Measurements from ENCODE around the gene ARF1.

Gene ARF1

DNA sequence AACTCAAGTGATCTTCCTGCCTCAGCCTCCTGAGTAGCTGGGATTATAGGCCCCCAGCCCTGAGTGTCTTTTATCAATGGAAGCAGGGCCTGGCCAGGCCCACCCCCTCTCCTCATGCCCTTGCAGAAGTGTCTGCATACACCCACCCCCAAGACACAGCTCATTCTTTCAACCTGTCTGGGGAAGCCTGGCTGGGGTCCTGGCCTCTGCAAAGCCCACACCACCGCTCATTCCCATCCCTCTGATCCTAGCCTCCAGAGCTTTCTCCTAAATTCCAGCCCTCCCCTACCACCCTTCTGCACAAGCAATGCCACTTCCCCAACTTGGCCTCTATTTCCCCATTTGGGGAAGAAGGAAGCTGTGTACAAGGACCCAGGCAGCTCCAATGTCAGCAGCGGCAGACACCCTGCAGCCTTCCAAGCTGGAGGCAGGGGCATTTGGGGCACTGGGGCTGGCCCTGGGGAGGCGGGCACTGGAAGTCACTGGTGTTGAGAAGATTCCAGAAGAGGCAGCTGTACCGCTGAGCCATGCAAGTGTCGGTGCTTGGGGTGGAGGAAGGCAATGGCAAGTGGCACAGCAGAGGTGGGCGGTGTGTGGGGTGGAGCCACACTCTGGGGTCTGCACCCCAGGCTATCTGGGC lies 33.7 kb upstream of the ARF1 start:
- Histone ChIP-seq H3K9me3 (ENCODE audit: insufficient read depth, low read length) (no peaks in the 10 kb centered on the region), H3K36me3 (ENCODE audit: low read length) (no peaks in the 10 kb centered on the region), H3K4me2 (ENCODE audit: low read depth, low read length, poor library complexity, severe bottlenecking) (no peak overlapping the region), H3K27ac (ENCODE audit: low read depth, low read length) (no peak overlapping the region), H3K9ac (ENCODE audit: low read length) (no peak overlapping the region), H3K79me2 (ENCODE audit: insufficient read depth, low read length) (no peaks in the 10 kb centered on the region), H3K27me3 (ENCODE audit: low read length) (no peaks in the 10 kb centered on the region), H3K9me2 (replicated peaks; ENCODE audit: insufficient read depth, low read length) (no peaks in the 10 kb centered on the region), H2AFZ (ENCODE audit: low read depth, low read length, severe bottlenecking) (no peak overlapping the region), H3F3A (ENCODE audit: insufficient read depth) (no peaks in the 10 kb centered on the region), H4K20me1 (ENCODE audit: low read depth, low read length) (no peaks in the 10 kb centered on the region), H3K4me3 (ENCODE audit: insufficient read depth, low read length, poor library complexity, severe bottlenecking) (no peak overlapping the region)
- TF ChIP-seq CTCF (IDR thresholded peaks at IDR 0.05; ENCODE audit: insufficient read depth, low read length, poor library complexity, severe bottlenecking), result no peak
- TF ChIP-seq EZH2phosphoT487 (conservative IDR thresholded peaks at IDR 0.05; ENCODE audit: low read length), result no peak

- Histone ChIP-seq H3K36me3 (ENCODE audit: low read length) (no peaks in the 10 kb centered on the region), H3K9me3 (ENCODE audit: insufficient read depth, low read length) (no peaks in the 10 kb centered on the region), H4K20me1 (ENCODE audit: low read depth, low read length) (no peaks in the 10 kb centered on the region), H3K79me2 (ENCODE audit: insufficient read depth, low read length) (no peaks in the 10 kb centered on the region), H2AFZ (ENCODE audit: low read depth, low read length, severe bottlenecking) (no peak overlapping the region), H3F3A (ENCODE audit: insufficient read depth) (no peaks in the 10 kb centered on the region), H3K4me3 (ENCODE audit: insufficient read depth, low read length, poor library complexity, severe bottlenecking) (no peak overlapping the region), H3K4me2 (ENCODE audit: low read depth, low read length, poor library complexity, severe bottlenecking) (no peak overlapping the region), H3K9me2 (replicated peaks; ENCODE audit: insufficient read depth, low read length) (no peaks in the 10 kb centered on the region), H3K27ac (ENCODE audit: low read depth, low read length) (no peak overlapping the region), H3K9ac (ENCODE audit: low read length) (no peak overlapping the region), H3K27me3 (ENCODE audit: low read length) (no peaks in the 10 kb centered on the region)
- no peak for TF ChIP-seq CTCF (IDR thresholded peaks at IDR 0.05; ENCODE audit: insufficient read depth, low read length, poor library complexity, severe bottlenecking)
- TF ChIP-seq EZH2phosphoT487 (conservative IDR thresholded peaks at IDR 0.05; ENCODE audit: low read length), result no peak
These were observed 31.8 kb upstream of the ARF1 start for GRCh38 chr1:228050571-228051231.

DNA sequence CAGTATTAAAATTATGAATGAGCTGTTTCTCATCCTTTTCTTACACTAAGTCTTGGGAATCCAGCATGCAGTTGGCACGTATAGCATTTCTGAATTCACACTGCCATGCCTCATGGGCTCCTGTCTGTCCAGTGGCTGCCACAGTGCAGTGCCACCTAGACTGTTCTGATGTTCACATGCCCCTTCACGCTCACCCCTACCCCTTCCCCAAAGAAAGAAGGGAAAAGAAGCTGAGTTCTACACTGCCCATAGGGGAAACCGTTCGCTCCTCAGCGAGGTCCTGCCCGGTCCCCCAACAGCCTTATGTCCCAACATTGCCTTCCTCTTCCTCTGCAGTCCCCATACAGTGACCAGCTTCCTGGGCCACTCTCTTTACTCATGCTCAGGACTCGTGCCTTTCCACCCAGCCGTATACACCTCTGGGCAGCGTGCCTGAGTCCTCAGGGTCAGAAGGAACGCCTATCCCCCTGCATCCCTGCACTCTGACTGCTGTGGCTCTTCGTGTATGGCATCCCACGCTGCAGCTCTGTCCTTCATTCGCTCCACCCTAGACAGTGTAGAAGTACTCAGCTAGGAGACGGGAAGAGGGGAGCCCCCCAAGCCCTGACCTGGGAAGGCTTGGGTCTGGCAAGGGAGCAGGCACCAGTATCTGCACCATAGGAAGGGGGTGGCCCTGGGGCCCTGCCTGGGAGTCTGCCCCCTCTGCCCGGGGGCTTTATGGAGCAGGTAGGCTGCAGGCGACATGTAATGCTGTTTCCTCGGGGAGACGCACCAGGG lies 24.1 kb upstream of the ARF1 start:
- Histone ChIP-seq H3F3A (ENCODE audit: insufficient read depth) (no peaks in the 10 kb centered on the region), H3K9ac (ENCODE audit: low read length) (no peak overlapping the region), H3K9me2 (replicated peaks; ENCODE audit: insufficient read depth, low read length) (no peaks in the 10 kb centered on the region), H2AFZ (ENCODE audit: low read depth, low read length, severe bottlenecking) (no peak overlapping the region), H3K4me3 (ENCODE audit: insufficient read depth, low read length, poor library complexity, severe bottlenecking) (no peak overlapping the region), H3K9me3 (ENCODE audit: insufficient read depth, low read length) (no peaks in the 10 kb centered on the region), H3K4me2 (ENCODE audit: low read depth, low read length, poor library complexity, severe bottlenecking) (no peak overlapping the region), H3K79me2 (ENCODE audit: insufficient read depth, low read length) (no peaks in the 10 kb centered on the region), H4K20me1 (ENCODE audit: low read depth, low read length) (no peaks in the 10 kb centered on the region), H3K27ac (ENCODE audit: low read depth, low read length) (no peak overlapping the region), H3K36me3 (ENCODE audit: low read length) (no peaks in the 10 kb centered on the region), H3K27me3 (ENCODE audit: low read length) (no peaks in the 10 kb centered on the region)
- TF ChIP-seq EZH2phosphoT487 (conservative IDR thresholded peaks at IDR 0.05; ENCODE audit: low read length) (no peak), CTCF (IDR thresholded peaks at IDR 0.05; ENCODE audit: insufficient read depth, low read length, poor library complexity, severe bottlenecking) (no peak)

Measured in SU-DHL-6 (cell line).